Spinal cord (tissue), 10 donors: ENCODE results near the gene ZNF562. TPM values are rescaled to one million over a fixed set of nuclear protein-coding genes. Genes with fewer than 3 reads are reported as not detected.
"Not testable (repeated sequence)": the region's sequence is repeated elsewhere in the genome, so short reads cannot be mapped to it uniquely, and the experiment has no call there.

Experiments used
- DNase-seq, 6 donors: peaks; one replicate each; pipeline versions ENCODE4 v3.0.0 to v3.0.0-alpha.2; 2013 to 2015; ENCODE audit warnings: low spot score in 6 of 6, low read depth in 4 of 6
- H3K27ac ChIP-seq: one replicate; pipeline ENCODE4 v1.5.1; 2013; ENCODE audit warnings: low read depth, low read length, control low read depth
- H3K27me3 ChIP-seq: one replicate; pipeline ENCODE4 v1.6.1; 2013; ENCODE audit warnings: low read length; ENCODE audit not compliant: control insufficient read depth, insufficient read depth
- H3K36me3 ChIP-seq: one replicate; pipeline ENCODE4 v1.6.1; 2013; ENCODE audit warnings: low read length; ENCODE audit not compliant: control insufficient read depth, insufficient read depth
- H3K4me1 ChIP-seq: one replicate; pipeline ENCODE4 v1.6.1; 2013; ENCODE audit warnings: low read length; ENCODE audit not compliant: control insufficient read depth, insufficient read depth
- H3K4me3 ChIP-seq: one replicate; pipeline ENCODE4 v1.5.1; 2013; ENCODE audit warnings: low read depth, low read length, control low read depth
- H3K9me3 ChIP-seq: one replicate; pipeline ENCODE4 v1.6.1; 2013; ENCODE audit warnings: low read length; ENCODE audit not compliant: control insufficient read depth, insufficient read depth
- WGBS: methylation state at CpG from one replicate; pipeline ENCODE4 v1.1.5; 2013; ENCODE audit warnings: missing lambda C conversion rate; ENCODE audit not compliant: insufficient coverage; 5-methylcytosine and 5-hydroxymethylcytosine counted together
- polyA plus RNA-seq, 2 donors: library from polyadenylated mRNA; unstranded; fragments of 120-200 nt; gene quantifications; one replicate each; pipeline ENCODE4 v1.2.1, GENCODE V29; 2013; ENCODE audit not compliant: insufficient read length in 2 of 2
- total RNA-seq, 2 donors: library from RNA; depleted of rRNA in 1 of 2; stranded (reverse); fragments of 120-200 nt in 1 of 2; fragments of >200 nt in 1 of 2; gene quantifications; one replicate each; pipeline versions ENCODE4 v1.2.3 to v1.2.4, GENCODE V29; 2013 to 2014
- donor health status: healthy.

The ZNF562 gene
- total and polyA plus RNA-seq, 4 donors: 22.6 to 65.1 (median 40.2) TPM

DNA sequence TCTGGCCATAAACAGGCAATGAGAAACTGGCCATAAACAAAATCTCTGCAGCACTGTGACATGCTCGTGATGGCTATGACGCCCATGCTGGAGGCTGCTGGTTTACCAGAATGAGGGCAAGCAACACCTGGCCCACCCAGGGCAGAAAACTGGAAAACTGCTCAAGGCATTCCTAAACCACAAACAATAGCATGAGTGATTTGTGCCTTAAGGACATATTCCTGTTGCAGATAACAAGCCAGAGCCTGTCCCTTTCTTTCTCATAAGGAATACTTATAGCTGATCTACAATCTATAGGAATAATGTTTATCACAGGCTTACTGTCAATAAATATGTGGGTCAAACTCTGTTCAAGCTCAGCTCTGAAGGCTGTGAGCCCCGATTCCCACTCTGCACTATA lies 23.4 kb downstream of the ZNF562 start:
- DNase-seq, H3K4me3 ChIP-seq, H3K27ac ChIP-seq, H3K4me1 ChIP-seq, H3K9me3 ChIP-seq, H3K27me3 ChIP-seq: not testable (repeated sequence)
- WGBS: 83% methylated on average over 2 of the region's 3 CpGs
- H3K36me3 ChIP-seq: peaks cover 53% of the 10 kb centered on the region

DNA sequence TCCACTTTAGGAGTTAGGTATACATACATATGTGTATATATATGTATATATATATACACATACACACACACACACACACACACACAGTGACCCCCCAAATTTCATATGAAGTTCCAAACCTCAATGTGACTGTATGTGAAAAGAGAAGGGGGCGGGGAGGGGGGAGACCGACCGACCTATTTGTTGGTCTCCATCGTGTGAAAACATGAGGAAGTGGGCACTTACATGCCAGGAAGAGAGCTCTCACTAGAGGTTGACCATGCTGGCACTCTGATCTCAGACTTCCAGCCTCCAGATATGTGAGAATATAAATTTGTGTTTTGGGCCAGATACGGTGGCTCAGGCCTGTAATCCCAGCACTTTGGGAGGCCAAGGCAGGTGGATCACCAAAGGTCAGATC lies 24.6 kb downstream of the ZNF562 start:
- Histone ChIP-seq H3K27ac (no peak overlapping the region), H3K4me3 (no peak overlapping the region), H3K27me3 (no peaks in the 10 kb centered on the region), H3K9me3 (no peaks in the 10 kb centered on the region), H3K4me1 (no peaks in the 10 kb centered on the region), H3K36me3 (peaks cover 42% of the 10 kb centered on the region)
- 100% methylated on average over 1 of the region's 5 CpGs for WGBS
- no peak for DNase-seq

DNA sequence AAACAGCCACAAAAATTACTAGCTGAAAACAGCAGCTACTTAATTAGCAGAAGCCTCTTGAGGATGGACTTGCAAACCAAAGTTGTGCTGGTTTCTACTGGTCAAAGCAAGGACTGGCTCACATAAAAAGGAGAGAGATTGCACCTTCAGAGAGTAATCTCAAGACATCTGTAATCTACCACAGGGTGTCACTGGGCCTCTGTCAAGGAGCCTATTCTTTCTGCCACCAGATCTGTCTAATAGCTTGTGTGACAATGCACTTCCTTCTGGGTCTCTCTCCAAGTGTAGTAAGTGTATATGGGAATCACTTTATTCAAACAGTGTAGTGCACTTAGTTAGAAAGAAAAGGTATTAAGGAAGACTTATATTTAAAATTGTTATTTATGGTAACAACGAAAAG lies 29.4 kb downstream of the ZNF562 start:
- Histone ChIP-seq H3K27ac (no peak overlapping the region), H3K4me3 (no peak overlapping the region), H3K36me3 (peaks cover 23% of the 10 kb centered on the region), H3K27me3 (no peaks in the 10 kb centered on the region), H3K9me3 (no peaks in the 10 kb centered on the region), H3K4me1 (no peaks in the 10 kb centered on the region)
- WGBS: no CpG with 5 or more reads among the region's 1 CpG
- peak in 1 of 6 donors; percentile 14 for DNase-seq

DNA sequence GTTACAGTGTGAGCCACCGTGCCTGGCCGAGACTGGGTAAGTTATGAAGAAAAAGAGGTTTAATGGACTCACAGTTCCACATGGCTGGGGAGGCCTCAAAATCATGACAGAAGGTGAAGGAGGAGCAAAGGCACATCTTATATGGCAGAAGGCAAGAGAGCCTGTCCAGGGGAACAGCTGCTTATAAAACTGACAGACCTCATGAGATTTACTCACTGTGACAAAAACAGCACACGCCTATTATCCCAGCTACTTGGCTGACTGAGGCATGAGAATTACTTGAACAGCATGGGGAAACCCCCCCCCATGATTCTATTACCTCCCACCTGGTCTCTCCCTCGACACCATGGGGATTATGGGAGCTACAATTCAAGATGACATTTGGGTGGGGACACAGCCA lies 30.4 kb downstream of the ZNF562 start:
- H3K9me3 ChIP-seq: no peaks in the 10 kb centered on the region
- no peak overlapping the region for H3K4me3 ChIP-seq
- H3K27me3 ChIP-seq: no peaks in the 10 kb centered on the region
- H3K4me1 ChIP-seq: no peaks in the 10 kb centered on the region
- H3K36me3 ChIP-seq: peaks cover 19% of the 10 kb centered on the region
- H3K27ac ChIP-seq: no peak overlapping the region
- DNase-seq: peak in 1 of 6 donors; percentile 4
- WGBS: 83% methylated on average over 2 of the region's 4 CpGs

DNA sequence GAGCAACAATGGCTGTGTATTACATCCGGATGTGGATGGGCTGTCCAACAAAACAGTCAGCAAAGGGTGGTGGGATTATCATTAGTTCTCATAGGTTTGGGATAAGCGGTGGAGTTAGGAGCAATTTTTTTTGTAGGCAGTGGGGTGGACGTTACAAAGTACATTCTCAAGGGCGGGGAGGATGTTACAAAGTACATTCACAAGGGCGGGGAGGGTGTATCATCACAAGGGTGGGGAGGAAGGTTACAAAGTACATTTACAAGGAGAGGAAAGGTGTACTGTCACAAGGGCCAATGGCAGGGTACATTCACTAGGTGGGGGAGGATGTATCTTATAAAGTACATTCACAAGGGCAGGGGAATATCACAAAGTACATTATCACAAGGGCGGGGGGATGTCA lies 33.1 kb downstream of the ZNF562 start:
- WGBS: 98% methylated on average over 4 of the region's 6 CpGs
- Histone ChIP-seq H3K9me3 (no peaks in the 10 kb centered on the region), H3K4me3 (no peak overlapping the region), H3K4me1 (no peaks in the 10 kb centered on the region), H3K27me3 (no peaks in the 10 kb centered on the region), H3K36me3 (peaks cover 12% of the 10 kb centered on the region), H3K27ac (no peak overlapping the region)
- no peak for DNase-seq

DNA sequence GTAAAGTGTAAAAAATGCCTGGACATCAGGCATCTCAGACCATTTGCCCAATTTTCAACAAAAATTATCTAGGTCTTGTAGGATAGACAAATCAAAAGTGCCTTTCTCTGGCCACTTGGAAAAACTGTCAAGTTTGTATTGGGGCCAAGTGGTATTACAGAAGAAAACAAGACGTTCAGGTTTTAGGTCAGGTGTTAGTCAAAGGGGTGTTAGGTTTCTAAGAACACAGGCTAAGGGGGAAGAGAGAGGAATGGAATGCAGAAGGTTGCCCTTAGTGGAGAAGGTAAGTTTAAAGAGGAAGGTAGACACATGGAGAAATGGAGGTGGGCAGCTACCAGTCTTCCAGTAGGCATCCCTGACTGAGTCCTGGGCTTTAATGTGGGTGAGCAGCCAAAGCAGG lies 33.9 kb downstream of the ZNF562 start:
- no peak for DNase-seq
- Histone ChIP-seq H3K4me1 (no peaks in the 10 kb centered on the region), H3K27ac (no peak overlapping the region), H3K27me3 (no peaks in the 10 kb centered on the region), H3K4me3 (no peak overlapping the region), H3K36me3 (peaks cover 11% of the 10 kb centered on the region), H3K9me3 (no peaks in the 10 kb centered on the region)
- WGBS: 86% methylated on average over 1 of the region's 1 CpG

DNA sequence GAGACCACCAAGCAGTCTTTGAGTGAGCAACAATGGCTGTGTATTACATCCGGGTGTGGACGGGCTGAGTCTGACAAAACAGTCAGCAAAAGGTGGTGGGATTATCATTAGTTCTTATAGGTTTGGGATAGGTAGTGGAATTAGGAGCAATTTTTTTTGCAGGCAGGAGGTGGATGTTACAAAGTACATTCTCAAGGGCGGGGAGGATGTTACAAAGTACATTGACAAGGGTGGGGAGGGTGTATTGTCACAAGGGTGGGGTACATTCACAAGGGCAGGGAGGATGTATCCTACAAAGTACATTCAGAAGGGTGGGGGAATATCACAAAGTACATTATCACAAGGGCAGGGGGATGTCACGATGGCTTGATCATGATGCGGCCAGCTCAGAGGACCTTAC lies 38.9 kb downstream of the ZNF562 start:
- DNase-seq: no peak
- no peak overlapping the region for H3K27ac ChIP-seq
- no peaks in the 10 kb centered on the region for H3K27me3 ChIP-seq
- WGBS: 95% methylated on average over 5 of the region's 5 CpGs
- H3K4me3 ChIP-seq: no peak overlapping the region
- no peaks in the 10 kb centered on the region for H3K4me1 ChIP-seq
- H3K9me3 ChIP-seq: no peaks in the 10 kb centered on the region
- H3K36me3 ChIP-seq: peaks cover 16% of the 10 kb centered on the region

DNA sequence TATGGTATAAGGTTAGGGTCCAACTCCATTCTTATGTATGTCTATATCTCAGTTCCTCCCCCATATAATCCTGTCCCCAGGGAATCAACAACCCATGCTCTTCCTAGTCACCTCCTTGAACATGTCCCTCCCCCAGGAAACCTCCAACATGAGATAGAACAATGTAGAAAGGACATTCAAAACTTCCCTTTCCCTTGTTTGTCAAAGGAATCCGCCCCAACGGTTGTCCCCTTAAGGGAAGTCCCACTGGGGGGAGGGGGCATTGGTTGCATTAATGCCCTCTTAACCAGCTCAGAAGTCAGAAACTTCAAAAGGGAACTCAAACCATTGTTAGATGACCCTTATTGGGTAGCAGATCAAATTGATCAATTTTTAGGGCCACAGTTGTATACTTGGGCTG lies 47.0 kb downstream of the ZNF562 start:
- WGBS: no CpG with 5 or more reads among the region's 2 CpGs
- Histone ChIP-seq H3K36me3 (peaks cover 4% of the 10 kb centered on the region), H3K27me3 (no peaks in the 10 kb centered on the region), H3K27ac (no peak overlapping the region), H3K4me1 (no peaks in the 10 kb centered on the region), H3K4me3 (no peak overlapping the region), H3K9me3 (no peaks in the 10 kb centered on the region)
- no peak for DNase-seq

DNA sequence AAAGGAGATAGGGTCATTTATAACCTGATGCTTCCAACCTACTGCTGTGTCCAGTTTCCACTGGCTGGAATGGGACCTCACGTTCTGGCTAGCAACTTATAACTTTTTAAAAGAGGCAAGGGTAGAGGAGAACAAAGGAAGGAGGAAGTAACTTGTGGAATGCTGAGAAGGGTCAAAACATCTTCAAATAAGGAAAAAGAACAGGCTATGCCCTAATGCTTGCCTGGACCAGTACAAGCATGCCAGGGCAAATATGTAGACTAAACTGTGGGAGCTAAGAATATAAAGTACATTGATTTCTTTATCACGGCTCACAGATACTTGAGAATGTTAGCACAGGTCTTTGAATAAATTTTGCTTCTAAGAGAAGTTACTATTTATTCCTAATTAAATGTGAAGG lies 52.4 kb downstream of the ZNF562 start:
- WGBS: no CpG with 5 or more reads among the region's 2 CpGs
- no peak for DNase-seq

DNA sequence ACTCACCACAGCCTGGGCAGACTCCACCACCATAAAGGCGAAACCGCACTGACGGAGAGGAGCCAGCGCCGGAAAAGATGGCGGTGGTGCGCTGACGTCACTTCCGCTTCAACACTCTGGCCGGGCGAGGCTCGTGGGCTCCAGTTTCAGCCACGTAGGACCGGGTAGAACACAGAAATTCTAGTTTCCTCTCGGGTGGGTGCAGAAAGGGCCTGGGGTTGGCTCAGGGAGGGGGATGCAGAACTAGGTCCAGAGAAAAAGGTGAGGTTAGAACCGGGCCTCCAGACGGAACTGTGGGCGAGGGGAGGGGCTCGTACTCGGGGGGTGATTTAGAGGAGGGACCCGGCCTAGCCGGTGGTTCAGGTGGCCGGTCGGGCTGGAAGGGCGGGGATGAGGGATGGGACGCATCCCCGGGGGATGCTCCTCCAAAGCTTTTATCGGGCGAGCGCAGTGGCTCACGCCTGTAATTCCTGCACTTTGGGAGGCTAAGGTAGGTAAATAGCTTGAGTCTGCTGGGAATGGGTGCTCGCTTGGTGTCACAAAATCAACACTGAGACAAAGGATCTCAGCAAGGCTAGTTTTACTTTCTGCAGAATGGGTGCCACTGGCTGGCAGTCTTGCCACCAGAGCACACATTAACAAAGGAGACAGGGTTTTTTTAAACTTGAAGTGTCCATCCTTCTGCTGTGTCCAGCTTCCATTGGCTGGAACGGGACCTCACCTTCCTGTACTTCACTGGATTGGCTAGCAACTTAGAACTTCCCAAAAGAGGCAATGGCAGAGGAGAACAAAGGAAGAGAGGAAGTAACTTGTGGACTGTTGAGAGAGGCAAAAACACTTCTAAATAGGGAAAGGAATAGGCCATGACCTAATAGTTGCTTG lies 53.5 kb downstream of the ZNF562 start, which contains the start of gene ZNF561:
Gene ZNF561 (minus strand): TSS at position 77 of the 882 bp plus-strand sequence. CDS start 1,776 bp downstream, outside the sequence.
- Histone ChIP-seq H3K9me3 (no peaks in the 10 kb centered on the region), H3K4me3 (peak within 1 kb of the TSS; percentile 91), H3K4me1 (peaks cover 5% of the 10 kb centered on the region), H3K27ac (peak within 1 kb of the TSS; percentile 97), H3K27me3 (no peaks in the 10 kb centered on the region), H3K36me3 (peaks cover 15% of the 10 kb centered on the region)
- peak; percentile 82 to 97 (median 88) for DNase-seq
- under 1% methylated on average over 32 of the region's 33 CpGs for WGBS

More for the DNA sequence above, 52.4 kb downstream of the ZNF562 start:
- no peaks in the 10 kb centered on the region for H3K27me3 ChIP-seq
- peaks cover 5% of the 10 kb centered on the region for H3K4me1 ChIP-seq
- H3K4me3 ChIP-seq: no peak overlapping the region
- H3K36me3 ChIP-seq: peaks cover 11% of the 10 kb centered on the region
- no peak overlapping the region for H3K27ac ChIP-seq
- H3K9me3 ChIP-seq: no peaks in the 10 kb centered on the region
